Left ventricle myocardium superior (tissue), 1 donor: Measurements from ENCODE around the gene SFRP5. TPM values are rescaled to one million over a fixed set of nuclear protein-coding genes. Genes with fewer than 3 reads are reported as not detected.

Experiments used
- ATAC-seq: fragments of 200-7000 bp; cut with Tn5 transposase; one replicate; pipeline ENCODE4 v1.9.1; 2020; ENCODE audit warnings: mild to moderate bottlenecking, moderate library complexity
- DNase-seq: peaks from one replicate; pipeline ENCODE4 v3.0.0-alpha.2; 2020
- intact Hi-C: fragments of 100-400 bp; cut with micrococcal nuclease; formaldehyde crosslinking; loops from one replicate; pipeline ENCODE4 v1.11.0; 2022
- total RNA-seq: library from RNA; stranded (reverse); fragmentation: NEBNext Ultra II Directional; extraction: Animal tissue kit (Norgen Biotek cat#: 25700); gene quantifications from one replicate; pipeline ENCODE4 v1.2.1, GENCODE V29; 2021
- donor health status: DM: no; HTN: yes; CAD: no; lungs with severe emphysema.

SFRP5 gene
- total RNA-seq, 1 donor from 2014 or later: 1.3 TPM

DNA sequence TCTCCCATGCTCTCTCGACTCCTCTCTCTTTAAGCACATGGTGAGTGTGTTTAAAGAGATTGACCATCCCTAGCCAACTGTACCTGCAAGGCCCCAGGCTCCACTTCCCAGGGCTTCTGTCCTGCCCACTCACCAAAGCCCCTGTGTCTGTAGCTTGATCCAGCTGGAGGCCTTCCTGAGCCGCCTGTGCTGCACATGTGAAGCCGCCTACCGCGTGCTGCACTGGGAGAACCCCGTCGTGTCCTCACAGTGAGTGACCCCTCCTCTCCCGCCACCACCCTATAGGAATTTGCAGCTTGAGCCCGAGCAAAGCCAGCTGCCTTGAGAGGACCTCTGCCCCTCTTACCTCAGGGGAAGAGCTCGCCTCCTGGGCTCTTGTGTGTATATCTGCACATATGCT, 23.7 kb downstream of the SFRP5 start:
- DNase-seq: no peak
- intact Hi-C loops: no loop called here
- ATAC-seq: no peak

DNA sequence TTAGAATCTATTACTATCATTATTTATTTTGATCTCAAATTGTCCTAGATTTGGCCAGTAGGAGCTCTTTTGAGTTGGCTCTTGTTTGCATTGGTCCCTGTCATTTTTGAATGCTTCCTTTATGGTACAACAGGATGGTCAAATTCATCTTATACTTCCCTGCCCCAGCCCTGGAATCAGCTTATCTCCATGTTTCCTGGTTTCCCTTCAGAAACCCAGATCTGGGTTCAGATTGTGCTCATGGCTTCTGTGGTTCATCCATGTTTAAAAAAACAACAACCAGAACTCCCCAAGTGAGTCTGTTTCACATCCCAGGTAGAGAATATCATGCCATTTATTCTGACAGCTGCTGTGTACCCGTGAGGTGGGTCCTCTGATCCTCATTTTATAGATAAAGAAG, 24.2 kb downstream of the SFRP5 start:
- DNase-seq (no peak), ATAC-seq (no peak)
- intact Hi-C loops: no loop called here

DNA sequence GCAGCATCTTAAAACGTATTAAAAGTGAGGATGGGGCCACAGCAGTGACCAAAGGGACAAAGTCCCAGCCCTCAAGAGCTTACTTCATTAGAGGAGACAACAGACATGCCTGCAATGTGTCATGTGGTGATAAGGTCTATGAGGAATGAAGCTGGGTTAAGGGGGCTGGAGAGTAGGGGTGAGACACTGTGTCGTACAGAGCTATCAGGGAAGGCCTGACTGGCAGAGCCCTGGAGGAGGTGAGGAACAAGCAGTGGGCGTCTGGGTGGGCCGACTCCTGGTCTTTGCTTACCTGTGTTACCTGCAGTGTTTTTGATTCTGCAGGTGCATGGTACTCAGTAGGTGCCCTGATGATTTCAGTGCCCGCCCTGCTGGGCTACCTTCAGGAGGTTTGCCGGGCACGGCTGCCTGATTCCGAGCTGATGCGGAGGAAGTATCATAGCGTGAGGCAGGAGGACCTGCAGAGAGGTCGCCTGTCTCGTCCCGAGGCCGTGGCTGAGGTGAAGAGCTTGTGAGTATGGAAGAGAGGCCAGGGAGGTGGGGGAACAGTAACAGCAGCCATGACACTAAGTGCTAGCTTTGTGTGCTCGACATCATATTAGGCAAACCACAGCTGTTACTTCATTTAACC, 27.3 kb downstream of the SFRP5 start:
- intact Hi-C loops: no loop called here
- DNase-seq: no peak
- no peak for ATAC-seq

DNA sequence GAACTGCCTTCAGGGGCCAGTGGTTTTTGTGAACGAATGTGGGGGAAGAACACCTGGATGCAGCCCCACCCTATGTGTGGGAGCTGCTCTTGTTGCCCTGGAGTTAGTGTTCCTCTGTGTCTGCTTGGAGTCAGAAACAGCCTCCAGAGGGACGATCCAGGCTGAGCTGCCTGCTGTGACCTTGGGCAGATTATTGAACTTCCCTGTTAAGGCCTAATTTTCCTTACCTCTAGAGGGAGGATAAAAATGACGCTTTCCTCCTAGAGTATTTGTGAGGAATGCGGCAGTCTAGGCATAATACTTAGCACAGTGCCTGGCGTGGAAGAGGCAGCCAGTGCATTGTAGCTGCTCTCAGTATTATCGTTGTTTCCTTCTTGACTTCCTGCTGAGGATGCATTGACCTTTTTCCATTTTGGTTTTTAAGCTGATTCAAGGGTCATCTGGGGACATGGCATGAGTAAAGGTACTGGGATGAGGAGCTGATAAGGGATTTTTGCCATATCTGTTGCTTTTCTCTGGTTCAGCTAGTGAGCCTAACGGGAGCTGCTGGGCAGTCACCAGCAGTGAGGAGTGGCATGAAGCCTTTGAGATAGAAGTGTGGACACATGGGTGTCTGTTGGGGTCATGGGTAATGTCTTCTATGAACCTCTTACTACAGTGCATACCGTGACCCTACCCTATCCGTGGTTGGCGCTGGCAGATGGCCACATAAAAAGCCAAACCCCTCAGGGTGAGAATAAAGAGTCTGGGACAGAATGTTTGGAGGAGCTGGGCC, 28.4 kb downstream of the SFRP5 start:
- intact Hi-C loops: no loop called here
- peak; percentile 43 for ATAC-seq

GRCh38 chr10:97740613-97741012, 31.2 kb downstream of the SFRP5 start:
- intact Hi-C loops: no loop called here
- DNase-seq: no peak
- ATAC-seq: no peak

More for the DNA sequence above, 28.4 kb downstream of the SFRP5 start:
- no peak for DNase-seq

DNA sequence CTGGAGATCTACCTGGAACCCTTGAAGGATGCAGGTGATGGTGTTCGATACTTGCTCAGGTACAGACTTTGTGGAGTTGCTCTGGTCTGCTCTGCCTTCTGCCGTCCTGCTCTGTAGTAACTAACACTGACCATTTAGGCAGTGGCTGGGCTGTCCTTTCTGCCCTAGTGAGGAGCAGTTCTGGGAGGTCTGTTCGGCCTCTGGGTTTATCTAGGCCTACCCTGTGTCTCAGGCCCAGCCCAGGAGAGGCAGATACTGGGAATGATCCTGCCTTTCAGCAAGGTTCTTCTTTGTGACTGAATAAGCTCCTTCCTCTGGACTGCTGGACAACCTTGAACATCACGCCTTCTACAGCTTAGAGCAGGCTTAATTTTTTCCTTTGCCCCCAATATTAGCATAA, 33.2 kb downstream of the SFRP5 start:
- ATAC-seq: no peak
- no peak for DNase-seq
- intact Hi-C loops: no loop called here

- intact Hi-C loops: no loop called here
- no peak for DNase-seq
- ATAC-seq: no peak
Measured at GRCh38 chr10:97737770-97738265, 34.0 kb downstream of the SFRP5 start.

- peak; percentile 97 for ATAC-seq
- DNase-seq: peak; percentile 98
- intact Hi-C loops: no loop called here
Measured at GRCh38 chr10:97736902-97737769, 34.7 kb downstream of the SFRP5 start, which contains the start of gene ZFYVE27. ZFYVE27 (plus strand) TSS chr10:97737128; CDS start chr10:97738478, 1,350 bp downstream.

DNA sequence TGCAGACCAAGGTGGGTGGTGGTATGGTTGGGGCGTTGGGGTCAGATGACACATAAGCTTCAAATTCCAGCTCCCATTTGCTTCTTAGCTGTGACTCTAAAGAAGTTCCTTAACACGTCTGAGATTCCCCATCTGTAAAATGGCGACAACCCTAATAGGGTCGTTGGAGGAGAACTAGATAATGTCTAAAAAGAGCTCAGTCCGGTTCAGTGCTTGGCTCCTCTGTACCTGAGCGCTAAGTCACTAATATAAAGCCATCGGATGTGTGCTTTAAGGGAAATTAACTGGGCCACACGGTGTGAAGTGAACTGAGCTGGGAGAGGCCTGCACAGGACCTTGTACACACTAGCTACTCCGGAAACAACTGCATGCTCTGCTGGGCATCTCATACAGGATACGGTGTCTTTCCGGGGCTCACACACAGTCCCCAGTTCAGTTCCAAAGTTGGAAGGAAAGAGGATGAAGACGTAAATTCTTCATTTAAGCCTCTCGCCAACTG, 35.3 kb downstream of the SFRP5 start:
- DNase-seq: no peak
- intact Hi-C loops: no loop called here
- ATAC-seq: peak; percentile 25

GRCh38 chr10:97734021-97734420, 37.8 kb downstream of the SFRP5 start:
- DNase-seq (no peak), ATAC-seq (no peak)
- intact Hi-C loops: no loop called here

DNA sequence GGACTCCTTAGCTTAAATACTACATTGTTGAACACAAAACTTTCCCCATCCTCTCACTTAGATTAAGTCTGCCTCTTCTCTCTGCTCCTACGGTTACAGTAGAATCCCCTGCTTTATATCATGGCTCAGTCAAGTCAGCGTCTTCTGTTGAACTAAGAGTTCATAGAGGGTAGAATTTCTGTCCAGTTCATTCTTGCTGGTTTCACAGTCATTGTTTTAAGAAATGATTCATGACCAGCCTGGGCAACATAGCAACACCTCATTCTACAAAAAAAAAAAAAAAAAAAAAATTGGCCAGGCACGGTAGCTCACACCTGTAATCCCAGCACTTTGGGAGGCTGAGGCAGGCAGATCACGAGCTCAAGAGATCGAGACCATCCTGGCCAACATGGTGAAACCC, 38.5 kb downstream of the SFRP5 start:
- ATAC-seq (no peak), DNase-seq (no peak)
- intact Hi-C loops: no loop called here

DNA sequence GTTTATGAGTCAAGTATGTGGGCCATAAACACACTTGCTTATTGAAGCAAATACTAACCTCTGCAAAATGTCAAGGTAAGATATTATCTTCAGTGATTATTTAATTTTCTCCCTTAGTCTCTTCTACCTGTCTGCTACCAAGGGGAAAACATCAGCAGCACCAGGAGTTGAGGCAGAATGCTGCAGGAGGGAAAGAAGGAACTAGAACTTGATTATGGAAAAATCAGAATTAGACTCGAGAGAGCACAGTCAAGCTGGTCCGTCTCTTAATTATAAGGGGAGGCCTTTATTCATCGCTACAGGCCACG, 39.8 kb downstream of the SFRP5 start:
- DNase-seq: no peak
- intact Hi-C loops: no loop called here
- ATAC-seq: no peak

GRCh38 chr10:97731346-97732051, 40.3 kb downstream of the SFRP5 start:
- DNase-seq: no peak
- peak; percentile 75 for ATAC-seq
- intact Hi-C loops: no loop called here

GRCh38 chr10:97729014-97729413, 42.8 kb downstream of the SFRP5 start:
- DNase-seq: no peak
- intact Hi-C loops: no loop called here
- ATAC-seq: no peak

- DNase-seq: no peak
- ATAC-seq: peak; percentile 49
- intact Hi-C loops: no loop called here
Measured at GRCh38 chr10:97726636-97727178, 45.1 kb downstream of the SFRP5 start.

DNA sequence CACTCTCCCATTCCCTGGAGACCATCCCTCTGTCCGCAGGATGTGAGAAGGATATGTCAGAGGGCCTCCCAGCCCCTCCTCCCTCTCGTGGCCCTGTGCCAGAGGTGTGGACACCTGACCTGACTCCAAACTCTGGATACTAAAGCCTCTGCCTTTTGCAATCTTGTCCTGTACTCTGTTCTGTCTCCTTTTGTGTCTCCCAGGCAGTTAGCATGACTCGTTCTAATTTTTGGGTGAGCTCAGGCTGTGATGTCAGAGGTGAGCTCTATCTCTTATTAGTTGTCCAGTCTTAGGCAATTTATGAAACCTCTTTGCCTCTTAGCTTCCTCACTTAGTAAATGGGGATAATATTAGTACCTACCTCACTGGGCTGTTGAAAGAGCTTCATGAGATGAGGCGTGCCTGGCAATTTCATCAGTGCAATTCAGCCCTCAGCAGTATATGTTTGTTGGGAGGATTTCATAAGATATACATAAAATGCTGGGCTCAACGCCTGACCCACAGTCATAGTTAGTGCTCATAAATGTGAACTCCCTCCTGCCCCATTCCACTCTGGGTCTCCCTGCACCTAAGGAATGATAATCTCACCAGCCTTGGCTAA, 47.4 kb downstream of the SFRP5 start:
- ATAC-seq: no peak
- intact Hi-C loops: no loop called here
- no peak for DNase-seq

- DNase-seq (no peak), ATAC-seq (no peak)
- intact Hi-C loops: no loop called here
Measured at GRCh38 chr10:97723001-97723400, 48.8 kb downstream of the SFRP5 start.
